Esophagus squamous epithelium (tissue), 4 donors: ENCODE measurements around the gene LRRC51.

Experiments used
- CTCF ChIP-seq, 6 experiments: fragments of 450-650 bp in 4 of 6; fragments of 200-600 bp in 2 of 6; sonication (generic) in 2 of 6; IDR thresholded peaks; one replicate each; pipeline ENCODE4 v1.5.1; 2016 to 2019; ENCODE audit warnings: antibody characterized with exemption in 6 of 6, mild to moderate bottlenecking in 4 of 6, moderate library complexity in 4 of 6
- POLR2A ChIP-seq, 4 donors: fragments of 450-650 bp; IDR thresholded peaks; one replicate each; pipeline ENCODE4 v1.6.1; 2017; ENCODE audit warnings: antibody characterized with exemption in 4 of 4, mild to moderate bottlenecking in 4 of 4, moderate library complexity in 3 of 4

- TF ChIP-seq CTCF (IDR thresholded peaks at IDR 0.05) (no peak), POLR2A (IDR thresholded peaks at IDR 0.05) (no peak)
Measured at GRCh38 chr11:72102162-72102561, 21.5 kb downstream of the LRRC51 start.
